Panc1 (cell line): ENCODE data around the gene ZNF516. TPM values are rescaled to one million over a fixed set of nuclear protein-coding genes. Genes with fewer than 3 reads are reported as not detected.

ENCODE experiments used
- ATAC-seq: fragments of 200-7000 bp; cut with Tn5 transposase; 2 replicates; pipeline ENCODE4 v1.9.1; 2020; ENCODE audit warnings: mild to moderate bottlenecking, moderate library complexity
- BruUV-seq: library from RNA; stranded (reverse); fragments of 400-500 nt; replicated peaks from 2 replicates; lab custom pipeline; 2021; lab: Mats Ljungman, UMichigan
- CTCF ChIA-PET: fragments of 300-600 bp; sonication (Branson Sonifier 250); formaldehyde crosslinking; loops from one replicate; lab custom pipeline; 2022; ENCODE audit warnings: antibody characterized with exemption; lab: Charles Lee
- POLR2A ChIA-PET: fragments of 300-600 bp; sonication (Branson Sonifier 250); formaldehyde crosslinking; loops from one replicate; lab custom pipeline; 2022; ENCODE audit warnings: antibody characterized with exemption; lab: Charles Lee
- DNase-seq: peaks from one replicate; pipeline ENCODE4 v3.0.0-alpha.2; 2010; ENCODE audit warnings: low read depth, low spot score
- H3K27ac ChIP-seq: 2 replicates; pipeline ENCODE4 v1.5.1; 2011; ENCODE audit warnings: mild to moderate bottlenecking, low read length, inconsistent platforms
- H3K27me3 ChIP-seq: fragments of 200-500 bp; sonication (Bioruptor generic); 2 replicates; pipeline ENCODE4 v1.6.0; 2014; ENCODE audit warnings: low read length, inconsistent platforms; ENCODE audit not compliant: control insufficient read depth, insufficient read depth
- H3K36me3 ChIP-seq: fragments of 200-500 bp; sonication (Bioruptor generic); 2 replicates; pipeline ENCODE4 v1.5.1; 2014; ENCODE audit warnings: inconsistent platforms, mild to moderate bottlenecking, low read length, moderate library complexity; ENCODE audit not compliant: control insufficient read depth, insufficient read depth
- H3K4me1 ChIP-seq: 2 replicates; pipeline ENCODE4 v1.5.1; 2011; ENCODE audit warnings: inconsistent platforms, mild to moderate bottlenecking, low read length, moderate library complexity; ENCODE audit not compliant: control insufficient read depth, insufficient read depth
- H3K4me3 ChIP-seq, 2 experiments: 2 replicates each; pipeline ENCODE4 v1.5.1; 2011 to 2012; ENCODE audit warnings: low read depth in 2 of 2, low read length in 2 of 2, mild to moderate bottlenecking in 2 of 2, inconsistent platforms in 1 of 2, moderate library complexity in 1 of 2
- H3K9me3 ChIP-seq: fragments of 200-500 bp; sonication (Bioruptor generic); 2 replicates; pipeline ENCODE4 v1.5.1; 2014; ENCODE audit warnings: low read depth, mild to moderate bottlenecking, inconsistent platforms, low read length, moderate library complexity; ENCODE audit not compliant: control insufficient read depth, insufficient read depth
- POLR2AphosphoS5 ChIP-seq: IDR thresholded peaks from 2 replicates; pipeline ENCODE4 v1.6.1; 2012; ENCODE audit warnings: mild to moderate bottlenecking, low read depth, low read length, moderate library complexity
- SIN3A ChIP-seq: IDR thresholded peaks from 2 replicates; pipeline ENCODE4 v1.6.1; 2012; ENCODE audit warnings: low read depth, mild to moderate bottlenecking, low read length, moderate library complexity, borderline replicate concordance; ENCODE audit not compliant: insufficient read depth
- TCF7L2 ChIP-seq: IDR thresholded peaks from 2 replicates; pipeline ENCODE4 v1.6.1; 2011; ENCODE audit warnings: mild to moderate bottlenecking, low read depth, low read length, inconsistent platforms
- in situ Hi-C: cut with HindIII; loops from 2 replicates; pipeline ENCODE4 v1.10.0; 2016; ENCODE audit warnings: low sequenced_read_pairs, low pct_unique_long_range_greater_than_20kb
- intact Hi-C: fragments of 100-400 bp; cut with micrococcal nuclease; formaldehyde crosslinking; loops from one replicate; pipeline ENCODE4 v1.10.0; 2022; ENCODE audit not compliant: unreplicated experiment
- total RNA-seq: library from RNA; stranded (reverse); gene quantifications from one replicate; pipeline ENCODE4 v1.2.1, GENCODE V29; 2021; ENCODE audit not compliant: unreplicated experiment
- TF ChIP-seq, protein P1 (sequence below): fragments of 450-650 bp; IDR thresholded peaks from 2 replicates; pipeline ENCODE4 v1.5.1; 2017; ENCODE audit warnings: mild to moderate bottlenecking
- TF ChIP-seq, protein P2 (sequence below), 2 experiments: IDR thresholded peaks; 2 replicates each; pipeline ENCODE4 v1.6.1; 2011 to 2012; ENCODE audit warnings: low read depth in 2 of 2, control low read depth in 1 of 2, low read length in 1 of 2, mild to moderate bottlenecking in 1 of 2, moderate library complexity in 1 of 2; ENCODE audit not compliant: insufficient read depth in 1 of 2

Gene ZNF516
- total RNA-seq, 1 experiment from 2014 or later = 28.6 TPM

DNA sequence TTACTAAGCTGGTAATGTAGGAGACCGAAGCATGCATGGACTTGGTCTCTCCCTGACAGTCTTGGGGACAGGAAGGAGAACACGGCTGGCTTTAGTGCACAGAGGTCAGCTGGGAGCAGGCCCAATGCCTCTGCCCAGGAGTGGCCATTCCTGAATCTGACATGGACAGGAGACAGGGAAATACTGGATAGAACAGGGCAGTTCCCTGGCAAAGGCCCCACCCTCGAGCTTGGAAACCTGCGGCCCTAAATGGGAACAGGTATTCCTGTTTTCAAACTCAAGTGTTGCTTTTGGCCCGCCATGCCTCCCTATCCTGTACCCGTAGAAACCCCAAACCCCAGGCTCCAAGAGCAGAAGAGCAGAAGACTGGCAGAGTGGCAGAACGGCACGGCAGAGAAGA lies 107.4 kb downstream of the ZNF516 start:
- DNase-seq (no peak), ATAC-seq (no peak)
- Histone ChIP-seq H3K4me1 (no peaks in the 10 kb centered on the region), H3K27ac (no peak overlapping the region), H3K36me3 (no peaks in the 10 kb centered on the region), H3K4me3 (no peak overlapping the region), H3K27me3 (no peaks in the 10 kb centered on the region), H3K9me3 (no peaks in the 10 kb centered on the region)
- intact Hi-C loops = no loop called here
- in situ Hi-C loops = no loop called here
- no TSS peak for BruUV-seq
- TF ChIP-seq POLR2AphosphoS5 (no peak), SIN3A (no peak), TCF7L2 (no peak)
- TF ChIP-seq, protein P1, sequence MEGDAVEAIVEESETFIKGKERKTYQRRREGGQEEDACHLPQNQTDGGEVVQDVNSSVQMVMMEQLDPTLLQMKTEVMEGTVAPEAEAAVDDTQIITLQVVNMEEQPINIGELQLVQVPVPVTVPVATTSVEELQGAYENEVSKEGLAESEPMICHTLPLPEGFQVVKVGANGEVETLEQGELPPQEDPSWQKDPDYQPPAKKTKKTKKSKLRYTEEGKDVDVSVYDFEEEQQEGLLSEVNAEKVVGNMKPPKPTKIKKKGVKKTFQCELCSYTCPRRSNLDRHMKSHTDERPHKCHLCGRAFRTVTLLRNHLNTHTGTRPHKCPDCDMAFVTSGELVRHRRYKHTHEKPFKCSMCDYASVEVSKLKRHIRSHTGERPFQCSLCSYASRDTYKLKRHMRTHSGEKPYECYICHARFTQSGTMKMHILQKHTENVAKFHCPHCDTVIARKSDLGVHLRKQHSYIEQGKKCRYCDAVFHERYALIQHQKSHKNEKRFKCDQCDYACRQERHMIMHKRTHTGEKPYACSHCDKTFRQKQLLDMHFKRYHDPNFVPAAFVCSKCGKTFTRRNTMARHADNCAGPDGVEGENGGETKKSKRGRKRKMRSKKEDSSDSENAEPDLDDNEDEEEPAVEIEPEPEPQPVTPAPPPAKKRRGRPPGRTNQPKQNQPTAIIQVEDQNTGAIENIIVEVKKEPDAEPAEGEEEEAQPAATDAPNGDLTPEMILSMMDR = no peak
- TF ChIP-seq, protein P2, sequence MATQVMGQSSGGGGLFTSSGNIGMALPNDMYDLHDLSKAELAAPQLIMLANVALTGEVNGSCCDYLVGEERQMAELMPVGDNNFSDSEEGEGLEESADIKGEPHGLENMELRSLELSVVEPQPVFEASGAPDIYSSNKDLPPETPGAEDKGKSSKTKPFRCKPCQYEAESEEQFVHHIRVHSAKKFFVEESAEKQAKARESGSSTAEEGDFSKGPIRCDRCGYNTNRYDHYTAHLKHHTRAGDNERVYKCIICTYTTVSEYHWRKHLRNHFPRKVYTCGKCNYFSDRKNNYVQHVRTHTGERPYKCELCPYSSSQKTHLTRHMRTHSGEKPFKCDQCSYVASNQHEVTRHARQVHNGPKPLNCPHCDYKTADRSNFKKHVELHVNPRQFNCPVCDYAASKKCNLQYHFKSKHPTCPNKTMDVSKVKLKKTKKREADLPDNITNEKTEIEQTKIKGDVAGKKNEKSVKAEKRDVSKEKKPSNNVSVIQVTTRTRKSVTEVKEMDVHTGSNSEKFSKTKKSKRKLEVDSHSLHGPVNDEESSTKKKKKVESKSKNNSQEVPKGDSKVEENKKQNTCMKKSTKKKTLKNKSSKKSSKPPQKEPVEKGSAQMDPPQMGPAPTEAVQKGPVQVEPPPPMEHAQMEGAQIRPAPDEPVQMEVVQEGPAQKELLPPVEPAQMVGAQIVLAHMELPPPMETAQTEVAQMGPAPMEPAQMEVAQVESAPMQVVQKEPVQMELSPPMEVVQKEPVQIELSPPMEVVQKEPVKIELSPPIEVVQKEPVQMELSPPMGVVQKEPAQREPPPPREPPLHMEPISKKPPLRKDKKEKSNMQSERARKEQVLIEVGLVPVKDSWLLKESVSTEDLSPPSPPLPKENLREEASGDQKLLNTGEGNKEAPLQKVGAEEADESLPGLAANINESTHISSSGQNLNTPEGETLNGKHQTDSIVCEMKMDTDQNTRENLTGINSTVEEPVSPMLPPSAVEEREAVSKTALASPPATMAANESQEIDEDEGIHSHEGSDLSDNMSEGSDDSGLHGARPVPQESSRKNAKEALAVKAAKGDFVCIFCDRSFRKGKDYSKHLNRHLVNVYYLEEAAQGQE (IDR thresholded peaks at IDR 0.05; ENCODE audit: insufficient read depth in 1 of 2, low read depth in 2 of 2, low read length in 1 of 2) = no peak
- ChIA-PET CTCF (no interaction called here), POLR2A (no interaction called here)

DNA sequence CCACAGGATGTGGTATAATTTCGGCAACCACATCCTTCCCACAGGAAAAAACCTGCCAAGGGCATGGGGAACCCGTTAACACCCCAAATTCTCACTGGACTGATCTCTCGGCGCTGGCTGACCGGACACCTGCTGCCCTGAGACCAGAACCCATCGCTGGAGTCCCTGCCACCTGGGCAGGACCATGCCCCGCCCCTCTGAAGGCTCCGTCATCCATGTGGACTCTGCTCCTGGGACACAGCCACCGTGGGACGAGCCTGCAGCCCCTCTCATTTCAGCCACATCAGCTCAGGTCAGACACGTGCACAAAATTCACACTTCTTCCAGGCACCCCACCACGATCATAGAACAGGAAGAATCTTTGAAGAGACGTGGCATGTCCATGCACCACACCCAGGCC lies 108.2 kb downstream of the ZNF516 start:
- ATAC-seq = no peak
- POLR2A ChIA-PET = no interaction called here
- in situ Hi-C loops = no loop called here

More for the DNA sequence above, 108.2 kb downstream of the ZNF516 start:
- Histone ChIP-seq H3K27ac (no peak overlapping the region), H3K27me3 (no peaks in the 10 kb centered on the region), H3K4me3 (no peak overlapping the region), H3K36me3 (no peaks in the 10 kb centered on the region), H3K9me3 (no peaks in the 10 kb centered on the region), H3K4me1 (no peaks in the 10 kb centered on the region)
- TF ChIP-seq SIN3A (no peak), POLR2AphosphoS5 (no peak), TCF7L2 (no peak)
- TF ChIP-seq, protein P2 (IDR thresholded peaks at IDR 0.05; ENCODE audit: insufficient read depth in 1 of 2, low read depth in 2 of 2, low read length in 1 of 2) = no peak
- TF ChIP-seq, protein P1 = no peak
- intact Hi-C loops = no loop called here
- no TSS peak for BruUV-seq
- no peak for DNase-seq
- CTCF ChIA-PET = no interaction called here
